Stomach smooth muscle (tissue), 2 donors: ENCODE data around the gene CEP131.
A peak's percentile ranks its signal among the peaks of the same experiment; 100 is the strongest.

ENCODE experiments used
- H3K27ac ChIP-seq: one replicate; pipeline ENCODE4 v1.7.0; 2013; ENCODE audit warnings: mild to moderate bottlenecking, low read length, inconsistent platforms
- H3K27me3 ChIP-seq, 2 donors: one replicate each; pipeline ENCODE4 v1.7.0; 2013; ENCODE audit warnings: low read length in 2 of 2; ENCODE audit not compliant: insufficient read depth in 2 of 2, control insufficient read depth in 1 of 2
- H3K36me3 ChIP-seq, 2 donors: one replicate each; pipeline ENCODE4 v1.7.0; 2013; ENCODE audit warnings: low read length in 2 of 2; ENCODE audit not compliant: control insufficient read depth in 2 of 2, insufficient read depth in 2 of 2
- H3K4me1 ChIP-seq: one replicate; pipeline ENCODE4 v1.7.0; 2013; ENCODE audit warnings: low read length; ENCODE audit not compliant: control insufficient read depth, insufficient read depth
- H3K4me3 ChIP-seq, 2 donors: one replicate each; pipeline ENCODE4 v1.7.0; 2013; ENCODE audit warnings: low read length in 2 of 2
- H3K9ac ChIP-seq, 2 donors: one replicate each; pipeline ENCODE4 v1.7.0; 2013; ENCODE audit warnings: low read length in 2 of 2, mild to moderate bottlenecking in 1 of 2
- H3K9me3 ChIP-seq, 2 donors: one replicate each; pipeline ENCODE4 v1.7.0; 2013; ENCODE audit warnings: low read length in 2 of 2; ENCODE audit not compliant: control insufficient read depth in 2 of 2
- donor health status: healthy.
- donor health status: Pancreatic carcinoma.

CEP131 gene

DNA sequence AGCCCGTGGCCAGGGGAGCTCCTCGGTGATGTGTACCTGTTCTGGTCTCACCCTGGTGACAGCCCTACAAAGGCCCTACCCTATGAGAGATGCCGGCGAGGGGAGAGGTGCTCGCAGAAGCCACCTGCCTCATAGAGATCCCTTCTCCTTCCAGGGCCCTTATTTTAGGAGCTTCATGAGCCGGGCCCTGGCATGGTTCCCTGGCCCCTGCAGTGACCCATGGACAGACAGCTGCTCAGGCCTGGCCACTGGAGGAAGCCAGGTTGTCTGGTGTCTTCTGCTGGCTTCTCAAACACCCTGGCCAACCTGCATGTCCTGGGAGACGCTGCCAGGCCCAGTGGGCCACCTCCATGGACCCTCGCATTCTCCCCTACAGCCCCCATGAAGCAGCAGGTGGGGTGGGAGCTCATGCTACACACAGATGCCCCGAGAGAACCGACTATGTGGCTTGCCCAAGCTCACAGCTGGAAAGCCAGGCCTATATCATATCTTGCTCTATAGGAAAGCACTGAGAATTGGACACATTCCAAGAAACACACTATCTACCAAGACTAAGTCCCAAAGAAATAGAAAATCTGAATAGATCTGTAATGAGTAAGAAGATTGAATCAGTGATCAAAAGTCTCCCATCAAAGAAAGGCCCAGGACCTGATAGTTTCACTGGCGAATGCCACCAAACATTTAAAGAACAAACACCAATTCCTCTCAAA is 49.6 kb downstream of the CEP131 start:
- H3K9me3 ChIP-seq: no peaks in the 10 kb centered on the region
- H3K4me3 ChIP-seq: no peak overlapping the region
- no peak overlapping the region for H3K27ac ChIP-seq
- no peak overlapping the region for H3K9ac ChIP-seq
- H3K4me1 ChIP-seq: peaks cover 3% of the 10 kb centered on the region
- H3K36me3 ChIP-seq: no peaks in the 10 kb centered on the region
- peaks cover 0 to 3% of the 10 kb centered on the region in 2 donors for H3K27me3 ChIP-seq

DNA sequence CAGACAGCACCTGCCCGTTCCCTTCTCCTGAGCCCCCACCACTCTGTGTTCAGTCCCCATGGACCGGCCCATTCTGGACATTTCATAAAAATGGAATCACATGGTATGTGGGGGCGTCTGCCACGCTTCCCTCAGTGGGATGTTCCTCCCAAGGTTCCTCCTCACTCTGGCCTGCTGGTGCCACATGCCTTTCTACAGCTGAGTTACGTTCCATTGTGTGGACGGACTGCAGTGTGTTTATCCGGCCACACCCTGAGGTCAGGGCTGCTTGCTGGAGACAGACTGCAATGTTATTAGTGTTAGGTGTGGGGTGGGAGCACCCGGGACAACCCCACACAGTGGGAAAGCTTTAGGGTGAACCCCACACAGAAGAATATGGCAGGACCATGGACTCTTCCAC is 50.8 kb downstream of the CEP131 start:
- H3K27me3 ChIP-seq: peaks cover 0 to 3% of the 10 kb centered on the region in 2 donors
- no peak overlapping the region for H3K9ac ChIP-seq
- H3K4me1 ChIP-seq: peaks cover 3% of the 10 kb centered on the region
- H3K36me3 ChIP-seq: no peaks in the 10 kb centered on the region
- no peak overlapping the region for H3K4me3 ChIP-seq
- no peaks in the 10 kb centered on the region for H3K9me3 ChIP-seq
- H3K27ac ChIP-seq: no peak overlapping the region

DNA sequence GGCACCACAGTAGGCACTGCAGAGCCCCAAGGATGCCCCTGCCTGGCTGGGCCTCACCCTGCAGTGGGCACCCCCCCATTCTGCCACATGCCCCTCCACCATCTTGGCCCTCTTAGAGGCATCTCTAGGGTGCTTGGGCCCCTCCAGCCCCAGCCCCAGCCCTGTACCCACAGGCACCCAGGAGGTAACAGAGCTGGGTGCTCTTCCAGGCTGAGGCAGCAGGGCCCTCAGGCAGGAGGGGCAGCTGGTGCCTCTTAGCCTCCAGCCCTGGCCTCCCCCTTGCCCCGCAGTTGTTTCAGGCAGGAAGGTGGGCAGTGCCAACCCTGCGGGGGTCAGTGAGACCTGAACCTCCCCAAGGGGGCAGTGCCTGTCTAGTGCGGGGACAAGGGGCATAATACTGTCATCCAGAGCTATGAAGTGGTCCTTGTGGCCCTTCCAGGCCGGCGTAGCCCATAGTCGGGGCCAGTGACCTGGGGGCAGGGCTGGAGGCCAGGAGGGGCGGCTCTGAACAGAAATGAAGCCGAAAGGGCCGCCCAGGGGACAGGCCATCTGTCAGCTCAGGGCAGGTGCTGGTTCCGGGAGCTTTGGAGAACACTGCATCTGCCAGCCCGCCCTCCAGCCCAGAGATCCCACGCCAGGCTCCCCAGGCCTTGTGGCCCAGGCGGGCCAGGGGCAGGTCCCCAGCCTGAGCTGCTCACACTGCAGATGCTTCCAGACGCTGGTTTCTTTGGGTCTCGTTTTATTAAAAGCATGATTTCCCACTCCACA is 51.9 kb downstream of the CEP131 start:
- Histone ChIP-seq H3K4me1 (peaks cover 8% of the 10 kb centered on the region), H3K27ac (no peak overlapping the region), H3K4me3 (no peak overlapping the region), H3K36me3 (no peaks in the 10 kb centered on the region), H3K9me3 (no peaks in the 10 kb centered on the region), H3K27me3 (peaks cover 0 to 3% of the 10 kb centered on the region in 2 donors), H3K9ac (no peak overlapping the region)

DNA sequence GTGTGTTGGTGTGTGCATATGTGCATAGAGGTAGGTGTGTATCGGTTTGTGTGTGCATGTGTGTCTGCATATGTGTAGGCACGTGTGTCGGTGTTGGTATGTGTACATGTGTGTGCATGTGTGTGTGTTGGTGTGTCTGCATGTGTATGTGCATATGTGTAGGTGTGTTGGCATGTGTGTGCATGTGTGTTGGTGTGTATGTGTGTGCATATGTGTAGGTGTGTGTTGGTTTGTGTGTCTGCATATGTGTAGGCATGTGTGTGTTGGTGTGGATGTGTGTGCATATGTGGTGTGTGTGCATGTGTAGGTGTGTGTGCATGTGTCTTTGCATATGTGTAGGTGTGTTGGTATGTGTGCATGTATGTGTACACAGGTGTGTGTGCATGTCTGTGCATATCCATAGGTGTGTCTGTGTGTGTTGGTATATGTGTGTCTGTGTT is 52.9 kb downstream of the CEP131 start:
- no peak overlapping the region for H3K27ac ChIP-seq
- peaks cover 17% of the 10 kb centered on the region for H3K4me1 ChIP-seq
- H3K9me3 ChIP-seq: no peaks in the 10 kb centered on the region
- H3K9ac ChIP-seq: no peak overlapping the region
- H3K4me3 ChIP-seq: no peak overlapping the region
- H3K36me3 ChIP-seq: no peaks in the 10 kb centered on the region
- peaks cover 3% of the 10 kb centered on the region in 2 donors for H3K27me3 ChIP-seq

DNA sequence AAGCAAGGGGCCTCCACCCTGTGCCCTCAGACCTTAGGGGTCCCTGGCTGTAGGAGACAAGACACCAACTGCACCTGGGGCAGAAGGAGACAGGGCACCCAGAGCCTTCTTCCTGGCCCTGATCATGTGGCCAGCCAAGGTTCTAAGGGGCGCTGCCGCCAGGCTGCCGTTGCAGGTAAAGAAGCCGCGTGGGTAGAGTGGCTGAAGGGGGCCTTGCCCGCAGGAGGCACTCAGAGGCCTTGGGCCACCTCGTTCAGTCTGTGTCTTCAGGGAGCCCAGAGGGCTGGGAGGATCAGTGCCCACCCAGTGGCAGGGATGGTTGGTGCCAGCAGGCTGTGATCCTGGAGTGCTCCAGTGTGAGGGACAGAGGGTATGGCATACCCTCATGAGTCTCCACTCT is 55.1 kb downstream of the CEP131 start:
- Histone ChIP-seq H3K4me1 (peaks cover 21% of the 10 kb centered on the region), H3K9ac (no peak overlapping the region), H3K9me3 (no peaks in the 10 kb centered on the region), H3K27me3 (peaks cover 3% of the 10 kb centered on the region in 2 donors), H3K4me3 (no peak overlapping the region), H3K27ac (no peak overlapping the region), H3K36me3 (no peaks in the 10 kb centered on the region)

DNA sequence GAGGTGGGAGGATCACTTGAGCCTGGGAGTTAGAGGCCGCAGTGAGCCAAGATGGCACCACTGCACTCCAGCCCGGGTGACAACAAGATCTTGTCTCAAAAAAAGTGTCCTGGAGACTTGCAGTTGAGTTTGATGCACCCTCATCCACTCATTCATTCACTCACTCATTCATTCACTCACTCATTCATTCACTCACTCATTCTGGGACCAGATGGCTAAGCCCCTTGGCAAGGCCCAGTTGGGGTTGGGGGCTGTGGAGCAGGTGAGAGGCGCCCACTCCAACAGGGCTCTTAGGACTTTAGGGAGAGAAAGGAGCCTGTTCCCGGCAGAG is 55.6 kb downstream of the CEP131 start:
- Histone ChIP-seq H3K27ac (no peak overlapping the region), H3K9me3 (no peaks in the 10 kb centered on the region), H3K27me3 (peaks cover 3% of the 10 kb centered on the region in 2 donors), H3K9ac (no peak overlapping the region), H3K4me1 (peaks cover 21% of the 10 kb centered on the region), H3K4me3 (no peak overlapping the region), H3K36me3 (no peaks in the 10 kb centered on the region)

DNA sequence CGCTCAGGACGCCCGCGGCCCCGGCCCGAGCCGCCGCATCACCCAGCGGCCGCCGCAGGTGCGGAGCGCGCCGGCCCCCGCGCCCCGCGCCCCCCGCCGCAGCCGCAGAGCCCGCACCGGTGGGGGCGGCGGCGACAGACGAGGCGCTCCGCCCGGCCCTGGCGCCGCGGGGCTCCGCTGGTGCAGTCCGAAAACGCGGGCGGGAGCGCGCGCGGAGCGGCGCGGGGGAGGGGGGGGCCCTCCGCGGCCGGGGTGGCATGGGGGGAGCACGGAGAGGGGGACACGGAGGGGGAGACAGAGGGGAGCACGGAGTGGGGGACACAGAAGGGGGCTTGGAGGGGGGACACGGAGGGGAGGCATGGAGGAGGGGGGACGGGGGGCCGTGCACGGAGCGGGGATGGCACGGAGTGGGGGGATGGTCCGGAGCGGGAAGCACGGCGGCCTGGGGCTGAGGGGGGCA is 56.7 kb downstream of the CEP131 start, which contains the start of gene AATK:
TSS of gene AATK (minus strand) at position 189 of the 460 bp plus-strand sequence. CDS start 229 bp downstream, outside the sequence.
- H3K4me3 ChIP-seq: peak within 1 kb of the TSS in 1 of 2 donors; percentile 75
- H3K36me3 ChIP-seq: no peaks in the 10 kb centered on the region
- H3K27me3 ChIP-seq: peaks cover 3% of the 10 kb centered on the region in 2 donors
- no peaks in the 10 kb centered on the region for H3K9me3 ChIP-seq
- peak within 1 kb of the TSS; percentile 9 to 64 for H3K9ac ChIP-seq
- H3K4me1 ChIP-seq: peaks cover 18% of the 10 kb centered on the region
- peak within 1 kb of the TSS; percentile 41 for H3K27ac ChIP-seq

DNA sequence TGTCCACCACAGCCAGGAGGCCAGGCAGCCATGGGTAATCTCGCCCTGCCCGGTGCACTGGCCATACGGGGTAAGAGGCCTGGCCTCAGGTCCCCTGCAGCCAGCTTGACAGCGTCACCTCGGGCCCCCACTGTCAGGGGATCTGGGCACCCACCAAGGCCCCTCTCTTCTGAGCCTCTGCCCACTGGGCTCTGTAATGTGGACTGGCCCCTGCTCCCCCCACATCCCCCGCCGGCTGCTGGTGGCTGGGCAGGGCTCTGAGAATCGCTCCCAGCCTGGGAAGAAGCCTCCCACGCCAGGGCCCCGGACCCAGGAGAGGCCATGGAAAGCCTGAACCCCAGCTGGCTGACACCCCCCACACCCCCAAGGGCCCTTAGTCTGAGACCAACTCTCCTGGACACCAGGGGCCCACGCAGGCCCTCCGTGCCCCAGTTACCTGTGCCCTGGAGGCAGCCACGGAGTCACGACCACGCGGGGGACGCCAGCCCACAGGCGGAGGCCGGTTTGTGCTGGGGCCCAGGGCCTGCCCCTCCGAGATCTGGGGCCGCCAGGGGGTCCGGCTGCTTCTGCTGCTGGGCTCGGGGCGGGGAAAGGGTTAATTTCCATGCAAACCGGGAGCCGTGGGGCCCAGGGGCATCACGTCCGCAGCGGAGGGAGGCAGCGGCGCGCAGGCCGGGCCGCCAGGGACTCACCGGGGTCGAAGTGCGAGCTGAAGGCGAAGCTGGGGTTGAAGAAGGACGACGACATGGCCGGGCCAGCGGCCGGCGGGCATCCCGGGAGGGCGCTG is 57.3 kb downstream of the CEP131 start, which contains the start of gene PVALEF:
TSS of gene PVALEF (plus strand) at position 262 of the 787 bp plus-strand sequence. CDS start 15,720 bp downstream, outside the sequence.
- Histone ChIP-seq H3K4me1 (peaks cover 18% of the 10 kb centered on the region), H3K36me3 (no peaks in the 10 kb centered on the region), H3K9me3 (no peaks in the 10 kb centered on the region), H3K27me3 (peaks cover 3% of the 10 kb centered on the region in 2 donors), H3K27ac (peak within 1 kb of the TSS; percentile 41), H3K4me3 (peak within 1 kb of the TSS in 1 of 2 donors; percentile 75), H3K9ac (peak within 1 kb of the TSS; percentile 9 to 64)

DNA sequence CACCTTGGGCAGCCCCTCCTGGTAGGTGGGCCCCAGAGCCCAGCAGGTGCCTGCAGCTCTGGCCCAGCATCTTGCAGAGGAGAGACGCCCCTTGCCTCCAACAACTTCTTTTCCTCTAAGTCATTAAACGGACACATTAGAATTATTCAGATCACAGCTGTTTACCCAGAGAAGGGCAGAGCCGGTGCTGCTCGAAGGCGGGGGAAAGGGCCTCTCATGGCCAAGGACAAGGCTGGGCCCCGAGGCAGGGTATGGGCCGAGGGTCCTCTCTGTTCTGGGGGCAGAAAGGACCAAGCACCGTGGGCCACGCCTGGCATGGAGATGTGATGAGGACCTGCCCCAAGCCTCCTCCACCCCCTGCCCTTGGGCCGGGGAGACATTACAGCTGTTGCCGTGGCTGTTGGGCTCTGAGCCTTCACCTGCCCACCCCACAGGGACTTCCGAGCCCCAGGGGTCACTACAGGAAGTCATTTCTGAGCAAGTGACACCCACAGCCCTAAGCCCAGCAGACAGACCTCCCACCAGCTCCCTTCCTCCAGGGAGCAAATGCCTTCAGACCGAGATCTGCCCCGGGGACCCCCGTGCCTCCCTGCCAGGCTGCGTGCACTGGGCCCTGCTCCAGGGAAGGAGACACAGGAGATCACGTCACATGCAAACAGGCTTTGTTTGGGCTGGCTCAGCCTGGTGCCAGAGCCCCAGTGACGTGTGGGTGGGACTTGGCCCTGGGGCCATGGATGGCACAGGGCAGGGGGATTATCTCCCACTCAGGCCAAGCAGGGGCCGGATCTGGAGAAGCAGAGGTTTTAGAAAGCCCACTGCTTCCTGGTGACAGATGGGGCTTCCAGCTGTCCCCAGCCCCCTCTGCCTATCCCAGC is 58.2 kb downstream of the CEP131 start:
- Histone ChIP-seq H3K27ac (peak overlapping the region; percentile 41), H3K9ac (peak overlapping the region in 1 of 2 donors; percentile 36), H3K4me1 (peaks cover 18% of the 10 kb centered on the region), H3K9me3 (no peaks in the 10 kb centered on the region), H3K4me3 (peak overlapping the region in 1 of 2 donors; percentile 75), H3K27me3 (peaks cover 0 to 3% of the 10 kb centered on the region in 2 donors), H3K36me3 (no peaks in the 10 kb centered on the region)
